Effector memory CD8-positive, alpha-beta T cell (primary cell): ENCODE results near the gene OSBPL9.
A peak's percentile ranks its signal among the peaks of the same experiment; 100 is the strongest.
"Not testable (repeated sequence)": the region's sequence is repeated elsewhere in the genome, so short reads cannot be mapped to it uniquely, and the experiment has no call there.

Experiments
- ATAC-seq: fragments of 150-1000 bp; cut with Tn5 transposase; replicated peaks from 2 replicates; pipeline ENCODE4 v1.10.0; 2021; ENCODE audit warnings: mild to moderate bottlenecking, moderate library complexity
- DNase-seq, 3 experiments: peaks; one replicate each; pipeline ENCODE4 v3.0.0; 2021
- H3K27ac Mint-ChIP-seq, 2 donors: one replicate each; pipeline ENCODE4 v1.8.0; 2022; ENCODE audit warnings: mild to moderate bottlenecking in 2 of 2, mixed read lengths in 2 of 2, moderate library complexity in 2 of 2
- H3K27me3 Mint-ChIP-seq, 2 donors: one replicate each; pipeline ENCODE4 v1.8.0; 2022; ENCODE audit warnings: mixed read lengths in 2 of 2
- H3K36me3 Mint-ChIP-seq: one replicate; pipeline ENCODE4 v1.8.0; 2022; ENCODE audit warnings: mild to moderate bottlenecking, moderate library complexity, mixed read lengths; ENCODE audit not compliant: insufficient read depth
- H3K4me1 Mint-ChIP-seq, 2 donors: one replicate each; pipeline ENCODE4 v1.8.0; 2022; ENCODE audit warnings: low read depth in 2 of 2, mixed read lengths in 2 of 2
- H3K4me3 Mint-ChIP-seq, 2 donors: one replicate each; pipeline ENCODE4 v1.8.0; 2022; ENCODE audit warnings: mild to moderate bottlenecking in 2 of 2, mixed read lengths in 2 of 2, moderate library complexity in 2 of 2
- H3K9me3 Mint-ChIP-seq, 2 donors: one replicate each; pipeline ENCODE4 v1.8.0; 2022; ENCODE audit warnings: mixed read lengths in 2 of 2

Gene OSBPL9

DNA sequence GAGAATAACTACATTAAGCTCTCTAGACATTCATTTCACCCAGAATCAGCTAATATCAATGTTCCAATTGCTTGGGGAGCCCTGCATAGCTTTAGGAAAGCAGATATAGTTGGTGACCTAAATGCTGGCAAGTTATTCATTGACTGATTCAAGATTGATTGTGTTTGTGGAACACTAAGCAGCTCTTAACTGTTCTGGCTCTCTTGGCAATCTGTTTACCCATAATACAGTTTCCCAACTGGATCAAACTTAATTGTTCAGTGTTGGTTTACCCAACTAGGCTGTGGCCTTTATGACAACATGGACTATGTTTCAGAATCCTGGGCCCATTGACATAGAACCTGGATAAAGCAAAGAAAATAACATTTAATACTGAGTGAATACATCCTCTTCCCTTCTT, 178.0 kb downstream of the OSBPL9 start:
- Mint-ChIP-seq H3K4me1 (peaks cover 0 to 4% of the 10 kb centered on the region in 2 donors), H3K4me3 (no peak overlapping the region), H3K36me3 (peaks cover 41% of the 10 kb centered on the region), H3K9me3 (no peaks in the 10 kb centered on the region), H3K27ac (peak overlapping the region; percentile 58 to 74), H3K27me3 (no peaks in the 10 kb centered on the region)
- no peak for ATAC-seq
- DNase-seq = no peak

GRCh38 chr1:51799372-51799771, 182.5 kb downstream of the OSBPL9 start:
- Mint-ChIP-seq H3K36me3 (peaks cover 42% of the 10 kb centered on the region), H3K4me1 (peaks cover 0 to 4% of the 10 kb centered on the region in 2 donors), H3K4me3 (no peak overlapping the region), H3K27ac (no peak overlapping the region), H3K9me3 (no peaks in the 10 kb centered on the region), H3K27me3 (no peaks in the 10 kb centered on the region)
- DNase-seq = no peak
- ATAC-seq = no peak

DNA sequence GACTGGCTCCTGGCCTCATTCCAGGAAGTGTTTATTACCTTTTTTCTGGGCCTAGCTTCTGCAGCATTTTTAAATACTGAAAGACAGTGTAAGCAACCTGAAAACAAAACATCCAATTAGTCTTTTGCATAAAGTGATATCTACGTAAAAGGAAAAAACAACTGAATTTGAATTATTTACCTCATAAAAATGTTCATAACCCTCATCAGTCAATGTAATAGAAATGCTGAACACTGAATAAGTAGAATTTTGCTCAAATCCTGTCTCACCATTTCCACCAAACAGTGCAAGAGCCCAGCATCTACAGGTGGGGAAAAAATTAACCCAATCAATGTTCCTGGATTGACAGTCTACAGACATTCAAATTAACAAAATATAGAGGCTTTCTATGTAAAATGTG, 197.6 kb downstream of the OSBPL9 start:
- H3K9me3 Mint-ChIP-seq = no peaks in the 10 kb centered on the region
- no peak overlapping the region for H3K27ac Mint-ChIP-seq
- ATAC-seq = no peak
- peaks cover 0 to 3% of the 10 kb centered on the region in 2 donors for H3K4me1 Mint-ChIP-seq
- peaks cover 75% of the 10 kb centered on the region for H3K36me3 Mint-ChIP-seq
- H3K4me3 Mint-ChIP-seq = no peak overlapping the region
- no peak for DNase-seq
- H3K27me3 Mint-ChIP-seq = no peaks in the 10 kb centered on the region

GRCh38 chr1:51818487-51818886, 201.6 kb downstream of the OSBPL9 start:
- Mint-ChIP-seq H3K4me3 (no peak overlapping the region), H3K27me3 (no peaks in the 10 kb centered on the region), H3K36me3 (peaks cover 66% of the 10 kb centered on the region), H3K4me1 (peaks cover 0 to 7% of the 10 kb centered on the region in 2 donors), H3K27ac (no peak overlapping the region), H3K9me3 (no peaks in the 10 kb centered on the region)
- ATAC-seq (no peak), DNase-seq (no peak)

- H3K36me3 Mint-ChIP-seq = peaks cover 64% of the 10 kb centered on the region
- DNase-seq, H3K27me3 Mint-ChIP-seq: not testable (repeated sequence)
These were observed 202.1 kb downstream of the OSBPL9 start for GRCh38 chr1:51819021-51819420.

DNA sequence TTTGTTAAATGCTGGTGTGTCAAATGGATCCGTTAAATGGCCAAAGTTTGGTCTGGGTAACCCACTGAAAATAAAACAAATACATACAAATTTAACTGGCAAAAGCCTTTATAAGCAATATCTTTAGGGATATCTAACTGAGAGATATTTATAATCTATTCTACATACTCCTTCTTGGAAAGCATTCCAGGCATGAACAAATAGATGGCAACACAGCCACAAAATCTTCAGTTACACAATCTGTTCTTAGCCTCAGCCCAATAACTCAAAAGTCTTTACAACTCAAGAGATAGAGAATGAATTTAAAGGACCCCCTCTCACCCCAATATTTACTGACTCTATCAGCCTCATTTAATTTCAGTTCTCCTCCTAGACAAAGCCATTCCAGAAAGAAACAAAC, 202.9 kb downstream of the OSBPL9 start:
- Mint-ChIP-seq H3K4me3 (no peak overlapping the region), H3K9me3 (no peaks in the 10 kb centered on the region), H3K36me3 (peaks cover 61% of the 10 kb centered on the region), H3K27me3 (no peaks in the 10 kb centered on the region), H3K27ac (no peak overlapping the region), H3K4me1 (peaks cover 0 to 5% of the 10 kb centered on the region in 2 donors)
- DNase-seq (no peak), ATAC-seq (no peak)

More at GRCh38 chr1:51819021-51819420, 202.1 kb downstream of the OSBPL9 start:
- H3K27ac Mint-ChIP-seq, ATAC-seq, H3K9me3 Mint-ChIP-seq, H3K4me3 Mint-ChIP-seq, H3K4me1 Mint-ChIP-seq: not testable (repeated sequence)

- Mint-ChIP-seq H3K9me3 (no peaks in the 10 kb centered on the region), H3K27ac (peak overlapping the region in 1 of 2 donors; percentile 44), H3K4me1 (no peaks in the 10 kb centered on the region), H3K36me3 (peaks cover 48% of the 10 kb centered on the region), H3K4me3 (no peak overlapping the region), H3K27me3 (no peaks in the 10 kb centered on the region)
- ATAC-seq = no peak
- no peak for DNase-seq
These were observed 212.2 kb downstream of the OSBPL9 start for GRCh38 chr1:51829058-51829457.

GRCh38 chr1:51833700-51834099, 216.8 kb downstream of the OSBPL9 start:
- H3K9me3 Mint-ChIP-seq = no peaks in the 10 kb centered on the region
- H3K27me3 Mint-ChIP-seq = no peaks in the 10 kb centered on the region
- peaks cover 0 to 3% of the 10 kb centered on the region in 2 donors for H3K4me1 Mint-ChIP-seq
- no peak overlapping the region for H3K4me3 Mint-ChIP-seq
- no peak overlapping the region for H3K27ac Mint-ChIP-seq
- DNase-seq = no peak
- H3K36me3 Mint-ChIP-seq = peaks cover 70% of the 10 kb centered on the region
- ATAC-seq = no peak

DNA sequence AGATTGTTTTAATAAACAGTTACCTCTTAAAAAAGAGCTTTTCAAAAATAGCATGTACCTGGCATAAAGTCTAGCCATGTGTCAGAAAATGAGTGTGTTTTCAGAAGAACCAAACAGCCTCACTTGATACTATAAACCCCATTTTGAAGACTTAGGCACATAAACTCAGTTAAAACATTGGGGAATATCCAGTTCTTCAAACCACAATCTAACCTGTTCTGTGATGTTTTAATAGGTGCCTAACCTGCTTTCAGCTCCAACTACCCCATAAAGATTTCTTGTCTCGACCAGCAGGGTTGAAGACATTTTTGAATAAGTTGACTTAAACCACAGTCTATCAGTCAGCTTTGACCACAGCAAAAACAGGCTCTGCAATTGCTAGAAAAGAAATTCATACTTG, 220.4 kb downstream of the OSBPL9 start:
- Mint-ChIP-seq H3K4me1 (peaks cover 8 to 27% of the 10 kb centered on the region in 2 donors), H3K27ac (peak overlapping the region in 1 of 2 donors; percentile 12), H3K36me3 (peaks cover 57% of the 10 kb centered on the region), H3K9me3 (no peaks in the 10 kb centered on the region), H3K4me3 (no peak overlapping the region), H3K27me3 (no peaks in the 10 kb centered on the region)
- ATAC-seq (no peak), DNase-seq (no peak)
